HT1080 (cell line): ENCODE results near the gene CT47C1. TPM values are rescaled to one million over a fixed set of nuclear protein-coding genes. Genes with fewer than 3 reads are reported as not detected.
"Not testable (repeated sequence)": the region's sequence is repeated elsewhere in the genome, so short reads cannot be mapped to it uniquely, and the experiment has no call there.

Experiments
- DNase-seq: peaks from one replicate; pipeline ENCODE4 v3.0.0-alpha.2; 2015; ENCODE audit warnings: low read depth
- polyA plus RNA-seq, 2 experiments: library from polyadenylated mRNA; depleted of rRNA; stranded (reverse); fragments of >200 nt; gene quantifications; 2 replicates each; pipeline ENCODE4 v1.2.3, GENCODE V29; 2015
- total RNA-seq: library from RNA; depleted of rRNA; stranded (reverse); fragments of >200 nt; shearing (Covaris generic); gene quantifications from 2 replicates; pipeline ENCODE4 v1.2.3, GENCODE V29; 2014; rRNA removed

Gene CT47C1
- 0.10 TPM in 1 of 2 replicates, not detected in the other for total RNA-seq
- polyA plus RNA-seq (2015; cell fraction: cytosol; rRNA removed): 0.06 and 0.07 TPM in 2 replicates
- 0.24 TPM in 1 of 2 replicates, not detected in the other for polyA plus RNA-seq (2015; cell fraction: nucleus; rRNA removed)

GRCh38 chrX:119072744-119073143 is at the start of gene CT47C1:
Gene CT47C1, plus strand, starts transcription at chrX:119072993. Its CDS starts 233 bp downstream, at chrX:119073226.
- DNase-seq: no peak

- DNase-seq: no peak
Observed at GRCh38 chrX:119025900-119026299, 46.9 kb upstream of the CT47C1 start.

GRCh38 chrX:119026344-119026743 is 46.4 kb upstream of the CT47C1 start:
- not testable (repeated sequence) for DNase-seq

- DNase-seq: peak; percentile 41
Observed at GRCh38 chrX:119027960-119028732, 44.6 kb upstream of the CT47C1 start.

DNA sequence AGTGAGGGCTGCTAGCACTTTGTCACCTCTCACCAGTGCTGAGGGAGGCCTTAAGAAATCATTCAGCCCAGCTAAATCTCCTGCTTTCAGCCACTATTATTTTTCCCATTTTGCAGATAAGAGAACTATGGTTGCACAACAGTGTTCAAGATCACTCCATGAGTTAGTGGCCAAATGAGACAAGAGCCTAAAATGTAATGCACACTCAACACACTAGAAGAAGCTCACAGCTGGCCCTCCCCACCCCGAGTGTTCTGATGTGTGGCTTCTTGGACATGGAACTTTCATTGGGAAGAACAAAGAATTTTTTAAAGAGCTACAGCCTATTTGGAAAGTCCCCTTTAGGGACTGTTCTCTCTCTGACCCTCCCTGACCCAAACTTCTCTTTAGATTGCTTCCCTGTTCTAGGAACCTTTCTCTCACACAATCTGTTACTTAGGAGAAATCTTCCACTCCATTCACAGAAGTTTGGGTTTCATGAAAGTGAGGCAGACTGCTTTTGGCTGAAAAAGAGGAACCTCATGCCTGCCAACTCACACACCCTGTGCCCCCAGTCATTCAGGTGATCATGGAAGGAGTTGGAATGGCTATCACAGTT is 44.0 kb upstream of the CT47C1 start:
- no peak for DNase-seq

DNA sequence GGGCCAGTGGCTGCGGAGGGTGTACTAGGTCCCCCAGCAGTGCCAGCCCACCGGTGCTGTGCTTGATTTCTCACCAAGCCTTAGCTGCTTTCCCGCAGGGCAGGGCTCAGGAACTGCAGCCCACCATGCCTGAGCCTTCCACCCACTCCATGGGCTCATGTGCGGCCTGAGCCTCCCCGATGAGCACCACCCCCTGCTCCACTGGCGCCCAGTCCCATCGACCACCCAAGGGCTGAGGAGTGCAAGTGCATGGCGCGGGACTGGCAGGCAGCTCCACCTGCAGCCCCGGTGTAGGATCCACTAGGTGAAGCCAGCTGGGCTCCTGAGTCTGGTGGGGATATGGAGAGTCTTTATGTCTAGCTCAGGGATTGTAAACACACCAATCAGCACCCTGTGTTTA is 43.1 kb upstream of the CT47C1 start:
- not testable (repeated sequence) for DNase-seq

DNA sequence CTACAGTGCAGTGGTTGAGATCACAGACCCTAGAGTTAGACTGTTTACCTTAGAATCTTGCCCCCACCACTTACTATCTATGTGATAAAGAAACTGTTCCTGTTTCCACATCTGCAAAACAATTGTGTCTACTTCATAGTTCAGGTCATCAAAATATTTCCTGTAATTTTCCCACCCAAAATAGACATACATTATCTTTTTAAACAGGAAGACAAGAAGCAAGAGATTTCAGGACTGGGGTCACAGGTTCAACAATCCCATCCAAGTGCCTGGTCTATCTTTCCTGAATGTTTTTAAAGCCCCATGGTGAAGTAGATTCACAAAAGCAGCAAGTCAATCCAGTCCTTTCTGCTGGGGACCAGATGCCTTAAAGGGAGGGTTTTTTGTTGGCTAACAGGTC is 41.8 kb upstream of the CT47C1 start:
- DNase-seq: peak; percentile 12

DNA sequence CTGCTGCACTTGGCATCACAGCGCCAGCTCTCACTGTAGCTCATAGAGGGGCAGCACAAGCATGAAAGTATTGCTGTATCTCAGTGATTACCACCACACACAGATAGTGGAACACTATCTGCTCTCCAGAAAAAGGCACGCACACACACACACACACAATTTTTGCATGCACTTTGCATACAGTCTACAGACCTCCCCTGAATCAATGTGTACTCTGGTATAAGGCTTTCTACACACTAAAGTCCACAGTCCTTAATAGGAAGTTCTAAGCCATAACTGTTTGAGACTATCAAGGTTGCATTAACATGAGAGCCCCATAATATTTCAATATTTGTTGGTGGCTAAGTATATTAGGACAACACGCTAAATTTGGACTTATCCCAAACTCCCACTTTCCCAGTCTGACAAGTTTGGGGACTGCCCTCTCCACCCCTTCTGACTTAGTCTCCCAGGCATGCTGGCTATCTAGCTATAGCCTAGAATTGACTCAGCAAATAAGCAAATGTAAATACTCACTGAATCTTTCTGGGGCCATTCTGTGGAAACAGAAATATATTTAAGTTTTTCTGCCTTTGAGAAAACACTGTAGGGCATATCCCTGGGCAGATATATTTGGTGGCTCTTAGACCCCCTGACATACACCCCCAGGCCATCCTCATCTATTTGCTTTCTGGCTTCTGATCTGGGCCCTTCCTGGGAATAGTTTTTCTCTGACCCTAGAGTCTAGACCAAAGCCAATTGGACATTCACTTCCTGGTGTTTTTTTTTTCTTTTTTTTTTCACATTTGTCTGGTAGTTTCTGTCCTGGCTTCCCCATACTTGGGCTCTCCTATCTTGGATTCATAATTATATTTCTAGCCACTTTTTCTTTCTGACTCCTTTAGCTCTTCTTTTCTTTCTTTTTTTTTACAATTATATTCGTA is 36.4 kb upstream of the CT47C1 start:
- no peak for DNase-seq

GRCh38 chrX:119040432-119040831 is 32.4 kb upstream of the CT47C1 start:
- no peak for DNase-seq

DNA sequence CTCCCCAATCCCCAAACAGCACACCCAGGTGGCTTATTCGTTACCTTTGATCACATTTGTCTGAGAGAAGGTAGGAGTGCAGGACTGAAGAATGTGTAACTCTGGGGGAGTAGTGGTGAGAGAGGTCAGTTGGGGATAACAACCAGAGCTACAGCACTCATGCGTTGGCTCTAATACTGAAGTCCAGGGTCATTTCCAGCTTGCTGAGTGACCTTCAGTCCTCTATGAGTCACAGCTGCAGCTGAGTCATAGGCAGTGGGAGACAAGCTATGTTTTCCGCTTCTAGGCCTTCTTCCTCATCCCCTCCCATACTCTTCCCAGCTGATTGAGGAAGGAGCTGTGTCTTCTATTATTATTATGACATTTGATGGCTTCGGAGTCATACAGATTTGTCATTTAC is 31.6 kb upstream of the CT47C1 start:
- DNase-seq: peak; percentile 88

GRCh38 chrX:119042040-119042439 is 30.8 kb upstream of the CT47C1 start:
- DNase-seq: no peak

DNA sequence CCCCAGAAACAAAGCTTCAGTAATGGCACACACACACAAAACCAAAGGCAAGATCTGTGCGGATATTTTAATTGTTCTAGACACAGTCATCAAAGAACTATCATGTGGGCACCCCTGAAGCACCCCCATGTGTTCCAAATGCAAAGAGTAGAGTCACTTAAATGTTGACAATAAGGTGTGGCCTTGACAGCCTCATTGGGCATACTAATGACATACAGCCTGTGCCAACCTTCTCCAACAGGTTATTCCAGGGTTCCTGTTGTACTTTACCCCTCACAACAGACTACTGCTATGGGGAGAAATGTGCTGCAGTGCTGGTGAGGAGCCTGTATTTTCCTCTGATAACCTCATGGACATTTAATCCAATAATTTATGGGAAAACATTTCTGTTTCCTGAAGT is 29.8 kb upstream of the CT47C1 start:
- no peak for DNase-seq

GRCh38 chrX:119045884-119046283 is 26.9 kb upstream of the CT47C1 start:
- peak; percentile 2 for DNase-seq

DNA sequence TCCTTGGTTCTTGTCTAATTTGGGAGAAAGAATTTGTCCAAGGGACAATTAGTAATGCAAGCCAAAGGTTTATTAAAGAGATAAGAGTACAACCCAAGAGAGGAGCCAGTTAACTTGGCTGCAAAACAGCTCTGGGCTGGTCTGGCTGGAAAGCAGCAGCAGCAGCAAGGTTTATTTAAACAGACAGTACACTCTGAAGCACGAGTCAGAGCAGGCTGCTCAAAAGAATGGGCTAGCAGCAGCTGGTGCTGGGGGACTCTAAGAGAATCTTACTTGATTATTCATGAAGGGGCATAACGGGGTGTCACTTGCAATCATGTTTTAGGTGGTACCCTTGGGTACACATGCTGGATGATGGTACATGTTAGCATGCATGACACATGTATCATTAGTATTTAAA is 17.1 kb upstream of the CT47C1 start:
- no peak for DNase-seq

GRCh38 chrX:119062750-119063374 is 9.9 kb upstream of the CT47C1 start:
- peak; percentile 8 for DNase-seq

DNA sequence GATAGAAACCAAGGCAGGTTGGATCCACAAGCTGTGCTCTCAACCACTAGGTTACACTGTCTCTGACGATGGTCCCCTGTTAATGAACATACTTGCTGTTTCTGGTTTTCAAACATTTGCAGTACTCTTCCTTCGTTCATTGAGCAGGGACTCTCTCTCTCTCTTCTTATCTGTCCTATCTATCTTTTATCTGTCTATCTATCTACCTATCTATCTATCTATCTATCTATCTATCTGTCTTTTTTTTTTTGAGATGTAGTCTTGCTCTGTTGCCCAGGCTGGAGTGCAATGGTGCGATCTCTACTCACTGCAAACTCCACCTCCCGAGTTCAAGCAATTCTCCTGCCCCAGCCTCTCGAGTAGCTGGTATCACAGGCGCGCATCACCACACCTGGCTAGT is 9.4 kb upstream of the CT47C1 start:
- no peak for DNase-seq

DNA sequence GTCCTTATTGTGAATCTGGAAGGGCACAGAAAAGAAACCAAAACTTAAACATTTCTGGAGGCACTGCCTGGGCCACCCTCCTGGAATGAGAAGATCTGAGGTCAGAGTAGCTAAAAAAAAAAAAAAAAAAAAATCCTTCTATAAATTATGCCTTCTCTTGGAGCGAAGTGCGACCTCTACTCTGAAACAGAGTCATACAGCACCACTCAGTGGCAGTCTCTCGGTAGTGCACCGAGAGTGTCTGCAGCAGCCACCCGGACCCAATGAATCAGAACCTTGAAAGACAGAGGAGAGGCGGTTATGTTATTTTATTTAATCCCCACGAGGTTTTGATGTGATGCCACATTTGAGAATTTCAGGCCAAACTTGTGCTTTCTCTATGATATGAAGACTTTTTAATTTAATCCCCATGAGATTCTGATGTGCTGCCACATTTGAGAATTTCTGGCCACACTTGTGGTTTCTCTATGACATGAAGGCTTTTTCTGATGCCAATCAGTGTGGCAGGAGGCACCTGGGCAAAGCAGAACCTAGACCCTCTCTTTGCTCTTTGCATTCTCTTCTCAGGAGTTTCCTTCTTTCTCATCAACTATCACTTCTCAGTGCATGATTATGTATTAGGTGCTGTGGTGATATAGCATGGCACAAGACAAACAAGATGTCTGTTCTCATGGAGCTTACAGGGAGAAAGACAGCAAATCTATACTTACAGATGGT is 5.6 kb upstream of the CT47C1 start:
- DNase-seq: peak; percentile 57

- DNase-seq: no peak
Observed at GRCh38 chrX:119069128-119069527, 3.7 kb upstream of the CT47C1 start.

GRCh38 chrX:119069762-119070161 is 3.0 kb upstream of the CT47C1 start:
- DNase-seq: no peak

GRCh38 chrX:119071381-119071780 is 1.4 kb upstream of the CT47C1 start:
- no peak for DNase-seq
